GM18499 (cell line): ENCODE data around the gene AKIP1.
A peak's percentile ranks its signal among the peaks of the same experiment; 100 is the strongest.
"Not testable (repeated sequence)": the region's sequence is repeated elsewhere in the genome, so short reads cannot be mapped to it uniquely, and the experiment has no call there.

Source experiments
- ATAC-seq: cut with Tn5 transposase; IDR thresholded peaks from one replicate; pipeline ENCODE4 v1.9.1; 2021; ENCODE audit warnings: moderate number of reproducible peaks; ENCODE audit not compliant: insufficient read depth, unreplicated experiment

Gene AKIP1, protein sequence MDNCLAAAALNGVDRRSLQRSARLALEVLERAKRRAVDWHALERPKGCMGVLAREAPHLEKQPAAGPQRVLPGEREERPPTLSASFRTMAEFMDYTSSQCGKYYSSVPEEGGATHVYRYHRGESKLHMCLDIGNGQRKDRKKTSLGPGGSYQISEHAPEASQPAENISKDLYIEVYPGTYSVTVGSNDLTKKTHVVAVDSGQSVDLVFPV

DNA sequence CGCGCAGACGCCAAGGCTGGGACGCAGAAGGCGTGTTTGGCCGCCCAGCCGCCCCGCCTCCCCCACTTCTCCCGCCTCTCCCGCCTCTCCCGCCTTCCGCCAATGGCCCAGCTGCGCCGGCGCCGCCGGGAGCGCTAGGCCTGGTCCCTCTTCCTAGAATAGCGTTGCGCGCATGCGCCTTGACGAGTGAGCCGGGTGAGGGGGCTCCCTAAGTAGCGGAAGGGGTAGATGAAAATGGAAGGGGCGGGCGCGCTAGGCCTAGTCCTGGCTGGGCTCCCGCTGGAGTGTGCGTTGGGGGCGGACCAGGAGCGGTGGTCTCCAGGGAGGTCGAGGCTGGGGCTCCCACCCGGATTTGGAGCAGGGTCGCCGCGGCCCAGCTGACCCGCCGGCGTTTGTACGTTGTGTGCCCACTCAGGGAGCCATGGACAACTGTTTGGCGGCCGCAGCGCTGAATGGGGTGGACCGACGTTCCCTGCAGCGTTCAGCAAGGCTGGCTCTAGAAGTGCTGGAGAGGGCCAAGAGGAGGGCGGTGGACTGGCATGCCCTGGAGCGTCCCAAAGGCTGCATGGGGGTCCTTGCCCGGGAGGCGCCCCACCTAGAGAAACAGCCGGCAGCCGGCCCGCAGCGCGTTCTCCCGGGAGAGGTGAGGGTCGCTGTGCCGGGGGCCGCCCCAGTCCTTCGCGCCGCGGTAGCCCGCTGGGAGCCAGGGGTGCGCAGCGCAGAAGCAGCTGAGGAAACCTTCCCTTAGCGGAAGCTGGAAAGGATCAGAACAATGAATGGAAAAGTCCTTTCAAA is at the start of gene AKIP1:
AKIP1 (plus strand) TSS at position 161 of the 795 bp plus-strand sequence; CDS start at position 422, 261 bp downstream.
- ATAC-seq = peak; percentile 58

DNA sequence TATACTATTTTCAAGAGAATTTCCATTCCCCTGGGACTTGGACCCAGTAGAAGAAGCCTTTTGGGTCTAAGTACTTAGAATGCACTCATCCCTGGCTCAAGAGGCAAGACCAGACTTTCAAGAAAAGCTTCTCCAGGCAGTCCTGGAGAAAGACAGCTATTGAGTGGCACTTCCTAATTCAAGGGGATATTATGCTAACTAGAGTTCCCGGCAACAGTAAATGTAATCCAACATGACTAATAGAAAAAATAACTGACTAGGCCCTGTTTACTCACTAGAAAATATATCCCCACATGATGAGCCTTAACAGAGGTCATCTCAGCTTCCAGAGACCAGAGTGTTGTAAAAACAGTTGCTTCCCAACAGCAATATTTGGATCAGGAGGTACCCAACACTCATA is 47.2 kb upstream of the AKIP1 start:
- no peak for ATAC-seq

DNA sequence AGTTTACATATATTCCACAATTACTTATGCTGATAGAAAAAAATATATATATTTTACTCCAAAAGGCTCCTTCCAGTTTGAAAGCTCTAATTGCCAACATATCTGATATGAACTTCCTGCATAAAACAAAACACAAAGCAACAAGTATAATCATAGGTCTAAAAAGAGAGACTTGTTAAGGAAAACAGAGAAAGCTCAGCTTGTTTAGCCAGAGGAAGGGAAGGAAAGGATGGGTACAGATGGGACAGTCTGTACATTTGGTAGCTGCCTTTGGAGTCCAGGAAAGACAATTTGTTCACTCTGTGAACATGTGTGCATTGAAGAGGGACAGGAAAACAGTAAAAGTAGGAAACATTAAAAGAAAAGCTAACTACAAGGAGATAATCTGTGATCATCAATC is 45.7 kb upstream of the AKIP1 start:
- ATAC-seq = no peak

DNA sequence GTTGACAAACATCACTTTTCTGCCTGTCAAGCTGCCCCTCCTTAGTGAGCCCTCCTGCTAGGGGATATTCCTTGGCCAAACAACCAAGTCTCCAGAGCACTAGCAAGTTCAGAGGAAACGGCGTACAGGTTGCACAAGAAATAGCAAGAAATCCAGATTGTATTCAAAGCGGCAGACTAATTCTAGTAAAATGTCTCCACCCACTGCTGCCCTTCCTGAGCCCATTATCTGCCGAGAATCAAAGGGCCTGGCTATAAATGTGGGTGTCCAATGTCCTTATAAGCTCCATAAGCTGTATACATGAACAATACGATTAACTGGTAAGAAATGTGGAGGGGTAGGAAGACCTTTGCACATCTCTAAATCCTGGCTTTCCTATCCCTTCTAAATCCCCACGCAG is 44.0 kb upstream of the AKIP1 start:
- no peak for ATAC-seq

DNA sequence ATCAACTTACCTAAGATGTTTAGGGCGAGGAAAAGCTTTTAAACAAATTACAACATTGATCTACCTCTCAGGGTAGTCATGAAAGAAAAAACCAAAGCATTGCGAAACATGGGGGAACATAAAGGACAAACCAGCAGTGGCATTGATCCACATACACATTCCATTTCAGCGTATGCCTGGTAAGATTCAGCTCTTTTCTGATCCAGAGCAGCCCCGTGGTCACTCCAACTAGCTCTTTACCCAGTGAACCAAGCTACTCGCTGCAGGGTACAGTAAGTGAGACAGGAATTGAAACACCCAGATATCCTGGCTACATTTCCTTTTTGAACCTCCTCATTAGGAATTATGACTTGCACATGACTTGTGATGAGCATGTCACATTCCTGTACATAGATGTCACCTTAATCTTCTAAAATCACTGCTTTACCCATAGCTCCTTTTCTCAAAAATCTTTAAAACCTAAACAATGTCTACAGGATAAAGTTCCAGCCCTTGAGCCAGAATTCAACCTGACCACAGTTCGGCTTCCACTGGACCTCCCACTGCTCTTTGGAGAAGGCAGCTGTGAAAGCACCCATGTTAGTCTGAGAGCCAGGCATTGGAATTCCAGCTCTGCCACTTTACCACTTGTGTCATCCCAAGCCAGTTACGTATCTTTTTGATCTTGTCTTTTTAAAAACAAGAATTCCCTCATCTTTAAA is 42.9 kb upstream of the AKIP1 start:
- ATAC-seq = no peak

DNA sequence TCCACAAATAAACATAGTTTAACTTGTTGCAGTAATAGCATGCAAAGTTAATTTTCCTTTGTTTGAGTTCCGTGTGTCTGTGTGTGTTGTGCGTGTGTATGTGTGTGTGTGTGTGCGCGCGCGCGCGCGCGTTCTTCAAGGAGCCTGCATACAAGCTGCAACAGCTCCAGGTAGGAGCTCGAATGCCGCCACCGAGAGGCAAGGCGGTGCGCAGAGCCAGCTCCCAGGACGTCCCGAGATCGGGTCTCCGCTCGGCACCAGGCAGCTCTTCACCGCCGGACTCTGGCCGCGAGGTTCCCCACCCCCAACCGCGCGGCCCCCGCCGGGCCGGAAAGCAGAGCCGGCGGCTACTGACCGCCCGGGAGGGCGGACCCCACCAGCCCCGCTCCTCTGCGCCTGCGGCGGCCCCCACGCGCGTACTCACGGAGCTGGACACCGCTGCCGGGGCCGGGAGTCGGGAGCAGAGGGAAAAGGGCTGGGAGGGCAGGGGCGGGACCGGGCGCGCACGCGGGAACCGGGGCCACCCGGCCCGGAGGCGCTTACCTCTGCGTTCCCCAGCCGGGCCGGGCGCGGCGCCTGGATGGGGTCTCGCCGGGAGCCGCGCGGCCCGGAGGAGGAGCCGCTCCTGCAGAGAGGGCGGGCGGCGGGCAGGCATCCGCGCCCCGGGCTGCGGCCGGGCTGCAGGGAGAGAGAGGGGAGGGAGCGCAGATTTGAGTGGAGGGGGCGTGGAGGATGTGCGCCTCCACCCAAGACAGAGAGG is 40.4 kb upstream of the AKIP1 start:
- no peak for ATAC-seq

DNA sequence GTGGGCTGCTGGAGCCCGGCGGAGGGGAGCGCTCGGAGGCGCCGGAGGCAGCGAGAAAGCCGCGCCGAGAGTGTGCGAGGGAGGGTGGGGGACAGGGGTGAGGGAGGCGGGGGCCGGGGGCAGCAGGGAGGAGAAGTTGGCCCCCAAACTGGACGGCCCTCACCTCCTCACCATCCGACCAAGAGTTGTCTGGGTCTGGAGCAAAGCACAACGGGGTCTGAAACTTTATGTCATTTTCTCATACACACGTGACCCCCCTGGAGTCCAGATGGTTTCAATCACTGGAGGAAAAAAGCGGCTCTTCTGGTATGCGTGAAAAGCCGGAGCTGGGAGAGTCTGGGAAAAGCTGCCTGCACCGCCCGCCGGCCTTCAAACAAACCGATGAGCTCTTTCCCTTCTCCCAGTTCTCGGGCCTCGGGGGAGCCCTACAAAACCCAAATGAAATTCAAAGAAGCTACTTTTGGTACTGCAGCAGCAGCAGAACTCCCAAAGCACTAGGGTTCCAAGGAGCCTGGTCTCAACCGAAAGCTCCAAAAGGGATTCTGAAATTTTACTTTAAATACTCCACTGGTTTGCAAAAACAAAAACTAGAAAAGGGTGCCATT is 39.7 kb upstream of the AKIP1 start:
- no peak for ATAC-seq

- ATAC-seq = no peak
Measured at GRCh38 chr11:8871962-8872361, 39.0 kb upstream of the AKIP1 start.

DNA sequence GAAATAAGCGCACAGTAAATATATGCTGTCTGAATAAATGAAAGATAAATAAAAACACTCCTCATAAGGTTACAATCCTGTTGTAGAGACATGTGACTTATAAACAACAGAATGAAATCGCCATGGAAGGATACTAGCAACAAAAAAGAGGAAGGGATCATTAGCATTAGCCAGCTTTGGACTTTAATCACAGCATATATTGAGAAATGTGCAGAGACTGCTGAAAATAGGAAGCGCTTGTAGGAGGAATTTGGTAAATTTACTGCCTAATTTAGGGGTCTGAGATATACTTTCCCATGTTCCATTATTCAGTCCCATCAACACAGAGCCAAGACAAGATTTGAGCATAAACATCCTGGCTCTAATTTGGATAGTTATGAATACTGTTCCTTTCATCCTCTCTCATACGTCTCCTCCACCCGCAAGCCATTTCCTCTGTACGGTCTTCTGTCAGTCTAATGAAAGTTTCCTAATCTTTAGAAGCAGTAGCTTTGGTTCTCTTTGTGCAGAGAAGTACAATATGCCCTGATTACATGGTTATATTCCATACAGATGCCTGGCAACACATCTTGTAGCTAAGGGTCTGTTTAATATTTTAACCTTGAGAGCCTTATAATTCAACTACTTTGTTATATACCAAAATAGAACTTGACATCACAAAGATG is 37.1 kb upstream of the AKIP1 start:
- no peak for ATAC-seq

- ATAC-seq = no peak
Measured at GRCh38 chr11:8878771-8879170, 32.2 kb upstream of the AKIP1 start.

- ATAC-seq = not testable (repeated sequence)
Measured at GRCh38 chr11:8881585-8881984, 29.4 kb upstream of the AKIP1 start.

GRCh38 chr11:8886322-8886721 is 24.7 kb upstream of the AKIP1 start:
- ATAC-seq = no peak

DNA sequence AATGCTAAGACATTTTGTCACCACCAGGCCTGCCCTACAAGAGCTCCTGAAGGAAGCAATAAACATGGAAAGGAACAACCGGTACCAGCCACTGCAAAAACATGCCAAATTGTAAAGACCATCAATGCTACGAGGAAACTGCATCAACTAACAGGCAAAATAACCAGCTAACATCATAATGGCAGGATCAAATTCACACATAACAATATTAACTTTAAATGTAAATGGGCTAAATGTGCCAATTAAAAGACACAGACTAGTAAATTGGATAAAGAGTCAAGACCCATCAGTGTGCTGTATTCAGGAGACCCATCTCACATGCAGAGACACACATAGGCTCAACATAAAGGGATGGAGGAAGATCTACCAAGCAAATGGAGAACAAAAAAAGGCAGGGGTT is 19.8 kb upstream of the AKIP1 start:
- ATAC-seq = not testable (repeated sequence)

DNA sequence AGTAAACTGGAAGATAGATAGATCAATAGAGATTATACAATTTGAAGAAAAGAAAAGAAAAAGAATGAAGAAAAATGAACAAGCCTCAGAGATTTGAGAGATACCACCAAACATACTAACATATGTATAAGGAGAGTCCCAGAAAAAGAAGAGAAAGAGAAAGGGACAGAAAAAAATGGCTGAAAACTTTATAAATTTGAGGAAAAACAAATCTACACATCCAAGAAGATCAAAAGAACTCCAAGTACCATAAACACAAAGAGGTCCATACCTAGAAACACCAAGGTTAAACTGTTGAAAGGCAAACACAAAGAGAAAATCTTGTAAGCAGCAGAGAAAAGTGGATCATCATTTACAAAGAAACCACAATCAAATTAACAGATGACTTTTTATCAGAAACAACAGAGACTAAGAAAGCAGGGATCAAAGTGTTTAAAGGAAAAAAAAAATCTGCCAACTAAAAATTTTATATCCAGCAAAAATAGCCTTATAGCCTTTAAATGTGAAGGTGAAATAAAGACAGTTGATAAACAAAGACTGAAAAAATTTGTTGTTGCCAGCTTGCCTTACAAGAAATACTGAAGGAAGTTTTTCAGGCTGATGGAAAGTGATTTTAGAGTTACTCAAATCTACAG is 11.8 kb upstream of the AKIP1 start:
- ATAC-seq = no peak

DNA sequence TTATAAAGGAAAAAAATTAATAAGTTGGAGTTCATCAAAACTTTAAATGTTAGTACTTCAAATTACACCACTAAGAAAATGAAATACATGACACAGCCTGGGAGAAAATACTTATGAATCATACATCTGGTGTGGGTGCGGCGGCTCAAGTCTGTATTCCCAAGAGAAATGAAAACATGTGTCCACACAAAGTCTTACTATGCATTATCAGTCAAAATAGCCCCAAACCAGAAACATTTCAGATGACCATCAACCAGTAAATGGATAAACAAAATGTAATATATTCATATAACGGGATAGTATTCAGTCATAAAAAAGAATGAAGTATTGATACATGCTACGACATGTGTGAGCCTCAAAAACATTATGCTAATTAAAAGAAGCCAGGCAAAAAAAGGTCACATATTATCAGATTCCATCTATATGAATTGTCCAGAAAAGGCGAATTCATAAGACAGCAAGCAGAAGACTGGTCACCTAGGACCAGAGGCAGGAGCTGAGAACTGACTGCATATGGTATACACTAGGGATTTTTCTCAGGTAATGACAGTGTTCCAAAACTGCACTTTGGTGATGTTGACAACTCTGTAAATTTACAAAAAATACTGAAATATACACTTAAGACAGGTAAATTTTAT is 5.3 kb upstream of the AKIP1 start:
- no peak for ATAC-seq

DNA sequence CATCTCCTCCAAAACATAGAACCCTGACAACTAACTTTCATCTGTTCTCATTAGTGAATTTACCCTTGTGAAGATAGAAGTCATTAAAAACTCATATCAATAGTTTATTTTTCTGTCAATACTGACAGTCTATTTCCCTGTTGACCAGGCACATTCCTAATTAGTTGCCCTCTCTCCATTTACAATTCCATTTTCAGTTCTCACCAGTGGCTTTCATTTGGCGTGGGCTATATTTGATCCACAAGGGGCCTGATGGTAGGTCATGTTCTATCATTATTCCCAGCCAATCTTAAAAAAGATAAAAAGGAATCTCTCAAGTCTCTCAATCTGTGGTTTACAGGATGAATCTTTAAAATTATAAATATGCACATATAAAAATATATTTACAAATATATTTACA is 3.9 kb upstream of the AKIP1 start:
- ATAC-seq = no peak

DNA sequence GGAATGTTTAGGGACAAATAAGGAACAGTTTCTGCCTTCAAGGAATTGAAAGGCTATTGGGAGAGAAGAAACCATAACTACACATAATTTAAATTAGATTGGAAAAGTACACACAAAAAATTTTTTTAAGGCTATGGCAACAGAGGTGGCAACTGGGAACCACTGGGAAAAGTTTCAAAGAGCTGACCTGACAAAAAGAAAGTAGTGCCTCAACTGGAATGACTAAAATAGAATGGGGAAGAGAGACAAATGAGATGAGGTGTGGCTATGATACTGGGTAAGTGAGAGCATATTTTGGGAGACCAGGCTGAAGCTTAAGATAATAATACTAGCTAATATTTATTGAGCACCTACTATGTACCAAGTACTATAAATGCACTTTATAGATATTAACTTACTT is 2.9 kb upstream of the AKIP1 start:
- no peak for ATAC-seq

DNA sequence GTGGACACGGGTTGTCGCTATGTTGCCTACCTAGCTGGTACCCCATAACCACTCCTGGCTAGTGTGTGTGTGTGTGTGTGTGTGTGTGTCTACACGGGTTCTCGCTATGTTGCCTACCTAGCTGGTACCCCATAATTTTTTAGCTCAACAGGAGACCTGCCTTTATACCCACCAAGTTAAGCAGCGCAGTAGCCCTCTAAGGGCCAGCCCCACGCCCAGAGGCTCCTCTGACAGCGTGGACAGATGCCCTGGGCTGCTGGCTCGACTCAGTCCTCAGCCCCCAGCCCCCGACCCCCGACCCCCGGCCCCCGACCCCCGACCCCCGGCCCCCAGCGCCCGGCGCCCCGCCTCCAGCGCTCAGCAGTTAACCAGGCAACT is 351 bp upstream of the AKIP1 start:
- no peak for ATAC-seq
